Neural progenitor cell (in vitro differentiated cells): ENCODE results near the gene RNF157. TPM values are rescaled to one million over a fixed set of nuclear protein-coding genes. Genes with fewer than 3 reads are reported as not detected.

Source experiments
- DNase-seq: peaks from one replicate; pipeline ENCODE4 v3.0.0-alpha.2; 2016; ENCODE audit warnings: low spot score
- H2AFZ ChIP-seq: fragments of 200-600 bp; sonication (generic); replicated peaks from 2 replicates; pipeline ENCODE4 v1.6.1; 2016; ENCODE audit warnings: antibody characterized with exemption
- H3F3A ChIP-seq: fragments of 200-600 bp; sonication (generic); 2 replicates; pipeline ENCODE4 v1.6.1; 2016; ENCODE audit warnings: antibody characterized with exemption, low read depth
- H3K27ac ChIP-seq: fragments of 200-600 bp; sonication (generic); 2 replicates; pipeline ENCODE4 v1.5.1; 2016; ENCODE audit warnings: mild to moderate bottlenecking
- H3K27me3 ChIP-seq: fragments of 200-600 bp; sonication (generic); 2 replicates; pipeline ENCODE4 v1.6.1; 2016; ENCODE audit warnings: mild to moderate bottlenecking, moderate library complexity
- H3K36me3 ChIP-seq: fragments of 200-600 bp; sonication (generic); 2 replicates; pipeline ENCODE4 v1.5.1; 2016
- H3K4me1 ChIP-seq: fragments of 200-600 bp; sonication (generic); 2 replicates; pipeline ENCODE4 v1.6.1; 2016; ENCODE audit warnings: mixed run types
- H3K4me2 ChIP-seq: fragments of 200-600 bp; sonication (generic); 2 replicates; pipeline ENCODE4 v1.6.1; 2016
- H3K4me3 ChIP-seq: fragments of 200-600 bp; sonication (generic); 2 replicates; pipeline ENCODE4 v1.5.1; 2016
- H3K79me2 ChIP-seq: fragments of 200-600 bp; sonication (generic); 2 replicates; pipeline ENCODE4 v1.6.1; 2016; ENCODE audit warnings: low read depth
- H3K9ac ChIP-seq: fragments of 200-600 bp; sonication (generic); 2 replicates; pipeline ENCODE4 v1.6.1; 2016
- H3K9me3 ChIP-seq: fragments of 200-600 bp; sonication (generic); 2 replicates; pipeline ENCODE4 v1.5.1; 2016; ENCODE audit warnings: low read depth
- H4K20me1 ChIP-seq: fragments of 200-600 bp; sonication (generic); 2 replicates; pipeline ENCODE4 v1.6.1; 2016; ENCODE audit warnings: low read depth
- H3K27ac Mint-ChIP-seq: 3 replicates; pipeline ENCODE4 v1.8.0; 2021; ENCODE audit warnings: mixed read lengths
- H3K27me3 Mint-ChIP-seq: 2 replicates; pipeline ENCODE4 v1.8.0; 2022; ENCODE audit warnings: low read depth, mild to moderate bottlenecking, inconsistent platforms, moderate library complexity, mixed read lengths; ENCODE audit not compliant: insufficient read depth
- H3K36me3 Mint-ChIP-seq: 3 replicates; pipeline ENCODE4 v1.8.0; 2021; ENCODE audit warnings: mixed read lengths
- H3K4me1 Mint-ChIP-seq: 3 replicates; pipeline ENCODE4 v1.8.0; 2021; ENCODE audit warnings: mixed read lengths
- H3K4me3 Mint-ChIP-seq: 3 replicates; pipeline ENCODE4 v1.8.0; 2021; ENCODE audit warnings: mild to moderate bottlenecking, moderate library complexity, mixed read lengths
- H3K9me3 Mint-ChIP-seq: 3 replicates; pipeline ENCODE4 v1.8.0; 2020; ENCODE audit warnings: mixed read lengths
- EZH2 ChIP-seq: fragments of 200-600 bp; sonication (generic); IDR thresholded peaks from 2 replicates; pipeline ENCODE4 v1.6.1; 2017; ENCODE audit warnings: antibody characterized with exemption, mild to moderate bottlenecking, moderate library complexity
- EZH2phosphoT487 ChIP-seq: fragments of 200-600 bp; sonication (generic); IDR thresholded peaks from 2 replicates; pipeline ENCODE4 v1.6.1; 2017; ENCODE audit warnings: antibody characterized with exemption
- total RNA-seq: library from RNA; depleted of rRNA; stranded (reverse); fragments of >200 nt; gene quantifications from 2 replicates; pipeline ENCODE4 v1.2.3, GENCODE V29; 2015; ENCODE audit warnings: low replicate concordance
- TF ChIP-seq, protein P1 (sequence below): fragments of 200-600 bp; sonication (generic); IDR thresholded peaks from 2 replicates; pipeline ENCODE4 v1.5.1; 2017; ENCODE audit warnings: antibody characterized with exemption, mild to moderate bottlenecking

Gene RNF157
- total RNA-seq, 1 donor from 2014 or later: 21.0 TPM

GRCh38 chr17:76267051-76267576, 26.8 kb upstream of the RNF157 start:
- Mint-ChIP-seq H3K9me3 (no peaks in the 10 kb centered on the region), H3K27ac (peak overlapping the region; percentile 60), H3K36me3 (peaks cover 5% of the 10 kb centered on the region), H3K27me3 (peaks cover 4% of the 10 kb centered on the region), H3K4me3 (peak overlapping the region; percentile 93), H3K4me1 (peaks cover 42% of the 10 kb centered on the region)
- DNase-seq: no peak
- peaks cover 21% of the 10 kb centered on the region for H4K20me1 ChIP-seq
- H3K9me3 ChIP-seq: no peaks in the 10 kb centered on the region
- H3K4me1 ChIP-seq: peaks cover 27% of the 10 kb centered on the region
- H3F3A ChIP-seq: peaks cover 9% of the 10 kb centered on the region
- peak overlapping the region; percentile 87 for H3K4me3 ChIP-seq
- H3K36me3 ChIP-seq: no peaks in the 10 kb centered on the region
- TF ChIP-seq EZH2phosphoT487: no peak
- TF ChIP-seq EZH2: no peak
- TF ChIP-seq, protein P1, sequence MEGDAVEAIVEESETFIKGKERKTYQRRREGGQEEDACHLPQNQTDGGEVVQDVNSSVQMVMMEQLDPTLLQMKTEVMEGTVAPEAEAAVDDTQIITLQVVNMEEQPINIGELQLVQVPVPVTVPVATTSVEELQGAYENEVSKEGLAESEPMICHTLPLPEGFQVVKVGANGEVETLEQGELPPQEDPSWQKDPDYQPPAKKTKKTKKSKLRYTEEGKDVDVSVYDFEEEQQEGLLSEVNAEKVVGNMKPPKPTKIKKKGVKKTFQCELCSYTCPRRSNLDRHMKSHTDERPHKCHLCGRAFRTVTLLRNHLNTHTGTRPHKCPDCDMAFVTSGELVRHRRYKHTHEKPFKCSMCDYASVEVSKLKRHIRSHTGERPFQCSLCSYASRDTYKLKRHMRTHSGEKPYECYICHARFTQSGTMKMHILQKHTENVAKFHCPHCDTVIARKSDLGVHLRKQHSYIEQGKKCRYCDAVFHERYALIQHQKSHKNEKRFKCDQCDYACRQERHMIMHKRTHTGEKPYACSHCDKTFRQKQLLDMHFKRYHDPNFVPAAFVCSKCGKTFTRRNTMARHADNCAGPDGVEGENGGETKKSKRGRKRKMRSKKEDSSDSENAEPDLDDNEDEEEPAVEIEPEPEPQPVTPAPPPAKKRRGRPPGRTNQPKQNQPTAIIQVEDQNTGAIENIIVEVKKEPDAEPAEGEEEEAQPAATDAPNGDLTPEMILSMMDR: no peak
- H3K27ac ChIP-seq: no peak overlapping the region
- no peak overlapping the region for H2AFZ ChIP-seq
- peak overlapping the region; percentile 91 for H3K4me2 ChIP-seq
- H3K27me3 ChIP-seq: no peaks in the 10 kb centered on the region
- peaks cover 44% of the 10 kb centered on the region for H3K79me2 ChIP-seq
- no peak overlapping the region for H3K9ac ChIP-seq

DNA sequence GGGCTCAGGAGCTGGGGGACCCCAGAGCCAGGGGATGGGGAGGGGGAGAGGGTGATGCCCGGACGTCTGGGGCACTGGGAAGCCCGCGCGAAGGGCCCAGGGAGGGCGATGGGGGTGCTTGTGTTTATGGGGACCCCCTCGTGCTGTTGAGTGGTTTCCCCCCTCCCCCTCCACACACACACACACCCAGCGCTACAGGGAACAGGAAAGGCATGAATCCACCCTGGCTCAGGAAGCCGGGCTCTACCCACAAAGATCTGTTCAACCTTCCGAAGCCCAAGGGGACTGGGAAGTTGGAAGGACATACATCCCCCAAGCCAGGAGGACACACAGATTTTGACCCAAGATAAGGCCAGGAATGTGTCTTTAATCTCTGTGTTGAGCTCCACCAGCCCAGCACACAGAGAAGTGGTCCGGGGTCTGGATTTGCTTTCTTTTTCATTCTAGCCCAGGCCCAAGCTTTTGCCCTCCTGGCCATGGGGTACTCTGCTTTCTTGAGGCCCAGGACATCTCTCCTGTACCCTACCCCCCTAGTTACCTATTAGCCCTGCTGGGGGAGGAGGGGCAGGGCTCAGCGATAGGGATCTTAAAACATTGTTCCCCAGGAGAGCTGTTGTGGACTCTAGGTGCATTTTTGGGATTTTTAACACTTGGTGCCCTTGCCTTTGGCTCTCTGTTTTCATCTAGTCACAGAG, 26.1 kb upstream of the RNF157 start:
- peaks cover 16% of the 10 kb centered on the region for H4K20me1 ChIP-seq
- Mint-ChIP-seq H3K27me3 (peaks cover 6% of the 10 kb centered on the region), H3K36me3 (peaks cover 5% of the 10 kb centered on the region), H3K4me1 (peaks cover 49% of the 10 kb centered on the region), H3K4me3 (peak overlapping the region; percentile 93), H3K9me3 (no peaks in the 10 kb centered on the region), H3K27ac (peak overlapping the region; percentile 66)
- H3F3A ChIP-seq: peaks cover 9% of the 10 kb centered on the region
- no peaks in the 10 kb centered on the region for H3K9me3 ChIP-seq
- no peak for TF ChIP-seq EZH2
- TF ChIP-seq EZH2phosphoT487: no peak
- TF ChIP-seq, protein P1: no peak
- peak overlapping the region; percentile 91 for H3K4me2 ChIP-seq
- H3K9ac ChIP-seq: peak overlapping the region; percentile 51
- H2AFZ ChIP-seq: no peak overlapping the region
- no peak for DNase-seq
- peak overlapping the region; percentile 87 for H3K4me3 ChIP-seq
- H3K36me3 ChIP-seq: no peaks in the 10 kb centered on the region
- peaks cover 44% of the 10 kb centered on the region for H3K79me2 ChIP-seq
- no peaks in the 10 kb centered on the region for H3K27me3 ChIP-seq
- peaks cover 24% of the 10 kb centered on the region for H3K4me1 ChIP-seq
- no peak overlapping the region for H3K27ac ChIP-seq

DNA sequence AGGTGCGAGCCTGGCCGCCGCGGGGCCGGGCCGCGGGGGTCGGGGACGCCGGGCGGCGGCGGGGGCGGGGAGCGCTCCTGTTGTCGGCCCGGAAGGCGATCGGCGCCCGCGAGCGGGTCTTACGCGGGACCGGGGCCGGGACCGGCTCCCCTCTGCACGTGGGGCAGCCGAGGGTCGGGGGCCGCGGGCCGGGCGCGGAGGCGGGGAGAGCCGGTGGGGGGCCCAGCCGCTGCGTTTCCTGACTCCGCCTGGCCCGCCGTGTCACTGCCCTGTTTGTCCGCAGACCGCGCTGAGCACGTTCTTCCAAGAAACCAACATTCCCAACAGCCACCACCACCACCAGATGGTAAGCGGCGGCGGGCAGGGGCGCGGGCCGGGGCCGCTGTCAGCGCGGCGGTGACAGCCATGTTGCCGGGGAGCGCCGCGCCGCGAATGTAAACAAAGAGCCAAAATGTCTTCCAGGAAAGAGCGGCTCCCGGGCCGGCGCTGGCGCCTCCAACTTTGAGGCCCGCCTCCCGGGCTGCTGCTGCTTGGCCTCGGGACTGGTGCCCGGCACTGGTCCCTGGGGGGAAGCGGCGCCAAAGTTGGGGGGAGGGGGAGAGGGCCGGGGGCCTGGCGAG, 25.4 kb upstream of the RNF157 start:
- Mint-ChIP-seq H3K27me3 (peaks cover 7% of the 10 kb centered on the region), H3K4me1 (peaks cover 45% of the 10 kb centered on the region), H3K9me3 (no peaks in the 10 kb centered on the region), H3K36me3 (peaks cover 5% of the 10 kb centered on the region), H3K27ac (no peak overlapping the region), H3K4me3 (peak overlapping the region; percentile 93)
- no peak overlapping the region for H2AFZ ChIP-seq
- no peaks in the 10 kb centered on the region for H3K36me3 ChIP-seq
- H3K4me1 ChIP-seq: peaks cover 23% of the 10 kb centered on the region
- H3K9ac ChIP-seq: peak overlapping the region; percentile 51
- TF ChIP-seq EZH2phosphoT487: no peak
- TF ChIP-seq, protein P1: no peak
- TF ChIP-seq EZH2: no peak
- peaks cover 44% of the 10 kb centered on the region for H3K79me2 ChIP-seq
- peak; percentile 84 for DNase-seq
- peak overlapping the region; percentile 87 for H3K4me3 ChIP-seq
- peaks cover 9% of the 10 kb centered on the region for H3F3A ChIP-seq
- peak overlapping the region; percentile 91 for H3K4me2 ChIP-seq
- peaks cover 9% of the 10 kb centered on the region for H4K20me1 ChIP-seq
- H3K27ac ChIP-seq: no peak overlapping the region
- H3K9me3 ChIP-seq: no peaks in the 10 kb centered on the region
- no peaks in the 10 kb centered on the region for H3K27me3 ChIP-seq
